CD4-positive, alpha-beta T cell (primary cell): ENCODE measurements around the gene FRMPD1. TPM values are rescaled to one million over a fixed set of nuclear protein-coding genes. Genes with fewer than 3 reads are reported as not detected.

Experiments used
- ATAC-seq: fragments of 200-7000 bp; cut with Tn5 transposase; one replicate; pipeline ENCODE4 v1.10.0; 2022; ENCODE audit warnings: mild to moderate bottlenecking; ENCODE audit not compliant: poor library complexity
- CTCF ChIA-PET: fragments of 350-600 bp; sonication (Branson Sonifier 250); formaldehyde crosslinking; loops from one replicate; lab custom pipeline; 2021; ENCODE audit warnings: antibody characterized with exemption, inconsistent platforms; lab: Charles Lee
- POLR2A ChIA-PET: fragments of 350-600 bp; sonication (Branson Sonifier 250); formaldehyde crosslinking; loops from one replicate; lab custom pipeline; 2021; ENCODE audit warnings: antibody characterized with exemption, inconsistent platforms; lab: Charles Lee
- DNase-seq, 14 experiments: peaks; one replicate each; pipeline ENCODE4 v3.0.0-alpha.2; 2013 to 2020; ENCODE audit warnings: mixed read lengths in 2 of 14
- H3K27ac ChIP-seq, 2 donors: one replicate each; pipeline versions ENCODE4 v1.5.1 to v1.7.0; 2013; ENCODE audit warnings: low read length in 2 of 2, low read depth in 1 of 2, mild to moderate bottlenecking in 1 of 2
- H3K27me3 ChIP-seq, 2 experiments: 1 replicate in 1 of 2; 2 replicates in 1 of 2; pipeline versions ENCODE4 v1.6.1 to v1.7.0; 2013; ENCODE audit warnings: low read length in 2 of 2, control low read depth in 1 of 2, mild to moderate bottlenecking in 1 of 2, moderate library complexity in 1 of 2; ENCODE audit not compliant: insufficient read depth in 2 of 2, control insufficient read depth in 1 of 2
- H3K36me3 ChIP-seq: one replicate; pipeline ENCODE4 v1.6.1; 2013; ENCODE audit warnings: low read length, control low read depth; ENCODE audit not compliant: insufficient read depth
- H3K4me1 ChIP-seq: one replicate; pipeline ENCODE4 v1.6.1; 2013; ENCODE audit warnings: low read length, control low read depth; ENCODE audit not compliant: insufficient read depth
- H3K4me3 ChIP-seq: one replicate; pipeline ENCODE4 v1.5.1; 2013; ENCODE audit warnings: mild to moderate bottlenecking, low read length, moderate library complexity
- H3K9me3 ChIP-seq, 2 experiments: 1 replicate in 1 of 2; 2 replicates in 1 of 2; pipeline versions ENCODE4 v1.6.1 to v1.7.0; 2013; ENCODE audit warnings: low read length in 2 of 2, mild to moderate bottlenecking in 2 of 2, control low read depth in 1 of 2, moderate library complexity in 1 of 2; ENCODE audit not compliant: control insufficient read depth in 1 of 2, insufficient read depth in 1 of 2
- H3K27ac Mint-ChIP-seq: one replicate; pipeline ENCODE4 v1.8.0; 2020; ENCODE audit warnings: mixed read lengths
- H3K27me3 Mint-ChIP-seq: one replicate; pipeline ENCODE4 v1.8.0; 2021; ENCODE audit warnings: mixed read lengths
- H3K36me3 Mint-ChIP-seq: one replicate; pipeline ENCODE4 v1.8.0; 2021; ENCODE audit warnings: low read depth, mixed read lengths
- H3K4me1 Mint-ChIP-seq: one replicate; pipeline ENCODE4 v1.8.0; 2021; ENCODE audit warnings: low read depth, mixed read lengths
- H3K4me3 Mint-ChIP-seq: one replicate; pipeline ENCODE4 v1.8.0; 2020; ENCODE audit warnings: mild to moderate bottlenecking, mixed read lengths
- H3K9me3 Mint-ChIP-seq: one replicate; pipeline ENCODE4 v1.8.0; 2020; ENCODE audit warnings: mixed read lengths
- intact Hi-C, 2 experiments: fragments of 100-400 bp; cut with DNase I in 1 of 2; cut with micrococcal nuclease in 1 of 2; formaldehyde crosslinking; loops; one replicate each; pipeline versions ENCODE4 v1.15.1 to v1.9.0; 2023 to 2025; cut with DNase I, micrococcal nuclease
- total RNA-seq, 174 experiments: library from RNA in 2 of 174; stranded (reverse) in 2 of 174; gene quantifications; one replicate each; pipeline ENCODE4 v1.2.3 and lab custom pipeline; 2021 to 2026
- TF ChIP-seq, protein P1 (sequence below): fragments of 200-600 bp; IDR thresholded peaks from one replicate; pipeline ENCODE4 v1.8.0; 2022; ENCODE audit warnings: antibody characterized with exemption, mild to moderate bottlenecking

The FRMPD1 gene
- total RNA-seq, 2 experiments from 2014 or later = not detected

DNA sequence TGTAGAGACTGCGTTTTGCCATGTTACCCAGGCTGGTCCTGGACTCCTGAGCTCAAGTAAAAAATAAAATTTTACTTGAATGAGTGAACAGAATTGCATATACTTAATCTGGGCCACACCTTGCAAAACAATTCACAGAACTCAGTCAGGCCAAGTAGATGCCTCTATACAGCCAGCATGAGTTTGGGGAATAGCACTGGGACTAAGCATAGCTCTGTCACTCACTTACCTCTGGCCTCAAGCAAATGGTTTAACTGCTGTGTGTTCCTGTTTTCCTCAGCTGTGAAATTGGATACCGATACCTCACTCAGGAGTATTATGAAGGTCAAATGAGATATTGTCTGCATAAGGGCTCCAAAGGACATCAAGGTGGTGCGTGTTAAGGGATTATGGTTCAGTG lies 10.9 kb upstream of the FRMPD1 start:
- H3K4me1 ChIP-seq = no peaks in the 10 kb centered on the region
- ATAC-seq (no peak), DNase-seq (no peak)
- no peak overlapping the region for H3K4me3 ChIP-seq
- peaks cover 10 to 26% of the 10 kb centered on the region in 2 experiments for H3K27me3 ChIP-seq
- CTCF ChIA-PET = interaction anchor here (1.0 kb wide), 1 partner anchor 22 kb away, joined by 3 read pairs; no protein-coding TSS in a partner anchor
- no peaks in the 10 kb centered on the region for H3K4me1 Mint-ChIP-seq
- POLR2A ChIA-PET = no interaction called here
- H3K27ac ChIP-seq = no peak overlapping the region
- H3K27ac Mint-ChIP-seq = no peak overlapping the region
- H3K36me3 ChIP-seq = no peaks in the 10 kb centered on the region
- H3K9me3 ChIP-seq = no peaks in the 10 kb centered on the region
- no peaks in the 10 kb centered on the region for H3K36me3 Mint-ChIP-seq
- H3K27me3 Mint-ChIP-seq = peaks cover 45% of the 10 kb centered on the region
- no peaks in the 10 kb centered on the region for H3K9me3 Mint-ChIP-seq
- intact Hi-C loops = no loop called here
- H3K4me3 Mint-ChIP-seq = no peak overlapping the region
- TF ChIP-seq, protein P1, sequence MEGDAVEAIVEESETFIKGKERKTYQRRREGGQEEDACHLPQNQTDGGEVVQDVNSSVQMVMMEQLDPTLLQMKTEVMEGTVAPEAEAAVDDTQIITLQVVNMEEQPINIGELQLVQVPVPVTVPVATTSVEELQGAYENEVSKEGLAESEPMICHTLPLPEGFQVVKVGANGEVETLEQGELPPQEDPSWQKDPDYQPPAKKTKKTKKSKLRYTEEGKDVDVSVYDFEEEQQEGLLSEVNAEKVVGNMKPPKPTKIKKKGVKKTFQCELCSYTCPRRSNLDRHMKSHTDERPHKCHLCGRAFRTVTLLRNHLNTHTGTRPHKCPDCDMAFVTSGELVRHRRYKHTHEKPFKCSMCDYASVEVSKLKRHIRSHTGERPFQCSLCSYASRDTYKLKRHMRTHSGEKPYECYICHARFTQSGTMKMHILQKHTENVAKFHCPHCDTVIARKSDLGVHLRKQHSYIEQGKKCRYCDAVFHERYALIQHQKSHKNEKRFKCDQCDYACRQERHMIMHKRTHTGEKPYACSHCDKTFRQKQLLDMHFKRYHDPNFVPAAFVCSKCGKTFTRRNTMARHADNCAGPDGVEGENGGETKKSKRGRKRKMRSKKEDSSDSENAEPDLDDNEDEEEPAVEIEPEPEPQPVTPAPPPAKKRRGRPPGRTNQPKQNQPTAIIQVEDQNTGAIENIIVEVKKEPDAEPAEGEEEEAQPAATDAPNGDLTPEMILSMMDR = no peak

DNA sequence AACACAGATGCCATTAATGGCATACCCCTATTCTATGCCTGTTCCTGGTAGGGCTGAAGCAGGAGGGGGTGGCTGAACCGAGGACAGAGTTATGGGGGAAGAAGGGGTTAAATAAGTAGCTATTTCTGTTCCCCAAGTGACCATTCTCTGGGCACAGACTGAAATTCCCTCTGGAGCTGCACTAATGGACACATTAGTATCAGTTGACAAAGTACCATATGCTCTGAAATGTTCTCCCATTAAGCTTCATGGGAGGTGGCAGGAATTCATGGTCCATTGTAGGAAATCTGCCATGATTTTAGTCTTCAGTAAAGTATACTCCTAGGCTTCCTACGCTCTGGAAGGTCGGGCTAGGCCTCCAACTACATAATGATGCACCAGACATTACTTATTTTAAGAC lies 10.5 kb upstream of the FRMPD1 start:
- Histone ChIP-seq H3K9me3 (no peaks in the 10 kb centered on the region), H3K4me1 (no peaks in the 10 kb centered on the region), H3K4me3 (no peak overlapping the region), H3K36me3 (no peaks in the 10 kb centered on the region), H3K27me3 (peaks cover 10 to 26% of the 10 kb centered on the region in 2 experiments), H3K27ac (no peak overlapping the region)
- Mint-ChIP-seq H3K4me1 (no peaks in the 10 kb centered on the region), H3K27ac (no peak overlapping the region), H3K9me3 (no peaks in the 10 kb centered on the region), H3K4me3 (no peak overlapping the region), H3K27me3 (peaks cover 49% of the 10 kb centered on the region), H3K36me3 (no peaks in the 10 kb centered on the region)
- TF ChIP-seq, protein P1 = no peak
- no peak for ATAC-seq
- ChIA-PET POLR2A (no interaction called here), CTCF (no interaction called here)
- DNase-seq = no peak
- intact Hi-C loops = no loop called here

DNA sequence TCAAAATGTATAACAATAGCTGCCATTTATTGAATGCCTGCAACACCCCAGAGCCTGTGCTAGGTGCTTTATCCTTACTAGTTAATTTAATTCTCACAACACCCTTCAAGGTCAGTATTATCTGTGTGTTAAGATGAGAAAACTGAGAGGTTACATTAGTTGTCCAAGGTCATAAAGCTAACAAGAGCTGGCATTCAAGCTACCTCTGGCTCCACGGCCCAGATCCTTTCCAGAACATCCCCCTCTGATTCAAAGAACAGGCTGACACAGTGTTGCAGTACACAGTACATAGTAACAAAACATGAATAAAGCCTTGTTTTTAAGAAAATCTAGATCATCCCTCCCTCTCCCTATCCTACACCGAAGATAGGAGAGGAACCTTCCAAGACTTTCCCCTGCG lies 9.4 kb upstream of the FRMPD1 start:
- TF ChIP-seq, protein P1 = no peak

More for the DNA sequence above, 9.4 kb upstream of the FRMPD1 start:
- no peaks in the 10 kb centered on the region for H3K9me3 ChIP-seq
- CTCF ChIA-PET = no interaction called here
- peaks cover 6 to 33% of the 10 kb centered on the region in 2 experiments for H3K27me3 ChIP-seq
- H3K27me3 Mint-ChIP-seq = peaks cover 57% of the 10 kb centered on the region
- intact Hi-C loops = no loop called here
- POLR2A ChIA-PET = no interaction called here
- no peaks in the 10 kb centered on the region for H3K36me3 ChIP-seq
- no peak overlapping the region for H3K27ac ChIP-seq
- no peak for DNase-seq
- H3K4me1 Mint-ChIP-seq = no peaks in the 10 kb centered on the region
- H3K36me3 Mint-ChIP-seq = no peaks in the 10 kb centered on the region
- H3K4me1 ChIP-seq = no peaks in the 10 kb centered on the region
- no peak for ATAC-seq
- no peak overlapping the region for H3K4me3 ChIP-seq
- no peak overlapping the region for H3K27ac Mint-ChIP-seq
- no peak overlapping the region for H3K4me3 Mint-ChIP-seq
- H3K9me3 Mint-ChIP-seq = no peaks in the 10 kb centered on the region
